ENCODE measurements around the gene CASR.

The CASR gene

GRCh38 chr3:122215592-122216298 lies 32.3 kb downstream of the CASR start:
- no peak overlapping the region for H3K4me2 ChIP-seq (ENCODE audit: insufficient read depth, low read length, poor library complexity, severe bottlenecking)
- no peak overlapping the region for H2AK5ac ChIP-seq (ENCODE audit: low read depth, low read length)
- no CpG with 5 or more reads among the region's 2 CpGs for WGBS, 2 donors (ENCODE audit: extremely low coverage in 2 of 2, insufficient read length in 2 of 2, insufficient replicate concordance in 1 of 2)
- H3K23ac ChIP-seq (ENCODE audit: low read depth, low read length, poor library complexity): no peak overlapping the region
- no peak overlapping the region for H2BK120ac ChIP-seq (ENCODE audit: low read depth, low read length)
- H3K36me3 ChIP-seq (replicated peaks in 1 of 2; ENCODE audit: control insufficient read depth in 2 of 2, insufficient read depth in 2 of 2, low read length in 2 of 2): no peaks in the 10 kb centered on the region
- H3K27ac ChIP-seq (replicated peaks; ENCODE audit: low read length): no peak overlapping the region
- no peaks in the 10 kb centered on the region for H3K79me1 ChIP-seq (ENCODE audit: low read depth, low read length)
- no peak for DNase-seq (ENCODE audit: low spot score)
- no peak overlapping the region for H3K14ac ChIP-seq (ENCODE audit: low read length)
- H3K9me3 ChIP-seq (replicated peaks in 1 of 2; ENCODE audit: control insufficient read depth in 2 of 2, insufficient read depth in 1 of 2, low read depth in 1 of 2, low read length in 2 of 2): no peaks in the 10 kb centered on the region
- no peaks in the 10 kb centered on the region for H3K27me3 ChIP-seq (ENCODE audit: control insufficient read depth in 3 of 3, insufficient read depth in 3 of 3, low read depth in 1 of 3, low read length in 3 of 3)
- H3K18ac ChIP-seq (ENCODE audit: low read length): no peak overlapping the region
- H3K4me3 ChIP-seq (ENCODE audit: low read length in 2 of 2): no peak overlapping the region
- H4K8ac ChIP-seq (ENCODE audit: low read depth, low read length): no peak overlapping the region
- H3K4ac ChIP-seq (ENCODE audit: low read length): no peak overlapping the region
- H2BK12ac ChIP-seq (ENCODE audit: low read length): no peak overlapping the region
- no peak overlapping the region for H4K91ac ChIP-seq (ENCODE audit: low read depth, low read length, poor library complexity)
- no peak overlapping the region for H2BK5ac ChIP-seq (ENCODE audit: low read length)
- no peak overlapping the region for H2BK15ac ChIP-seq (ENCODE audit: low read length)
- no peak overlapping the region for H3K9ac ChIP-seq (ENCODE audit: low read depth, low read length, poor library complexity)
- H3K4me1 ChIP-seq (ENCODE audit: control insufficient read depth in 2 of 2, insufficient read depth in 1 of 2, low read depth in 1 of 2, low read length in 2 of 2): no peaks in the 10 kb centered on the region
- no peak overlapping the region for H2AFZ ChIP-seq (ENCODE audit: low read length)

GRCh38 chr3:122217901-122218300 lies 34.4 kb downstream of the CASR start:
- H2BK12ac ChIP-seq (ENCODE audit: low read length): no peak overlapping the region
- no peaks in the 10 kb centered on the region for H3K9me3 ChIP-seq (replicated peaks in 1 of 2; ENCODE audit: control insufficient read depth in 2 of 2, insufficient read depth in 1 of 2, low read depth in 1 of 2, low read length in 2 of 2)
- H3K18ac ChIP-seq (ENCODE audit: low read length): no peak overlapping the region
- H3K9ac ChIP-seq (ENCODE audit: low read depth, low read length, poor library complexity): no peak overlapping the region
- no peak overlapping the region for H2BK120ac ChIP-seq (ENCODE audit: low read depth, low read length)
- no peak overlapping the region for H2BK15ac ChIP-seq (ENCODE audit: low read length)
- no peak for DNase-seq (ENCODE audit: low spot score)
- no peak overlapping the region for H4K8ac ChIP-seq (ENCODE audit: low read depth, low read length)
- H4K91ac ChIP-seq (ENCODE audit: low read depth, low read length, poor library complexity): no peak overlapping the region
- no peak overlapping the region for H2AFZ ChIP-seq (ENCODE audit: low read length)
- H3K36me3 ChIP-seq (replicated peaks in 1 of 2; ENCODE audit: control insufficient read depth in 2 of 2, insufficient read depth in 2 of 2, low read length in 2 of 2): no peaks in the 10 kb centered on the region
- no peak overlapping the region for H3K4me3 ChIP-seq (ENCODE audit: low read length in 2 of 2)
- no peak overlapping the region for H3K23ac ChIP-seq (ENCODE audit: low read depth, low read length, poor library complexity)
- H3K4me1 ChIP-seq (ENCODE audit: control insufficient read depth in 2 of 2, insufficient read depth in 1 of 2, low read depth in 1 of 2, low read length in 2 of 2): no peaks in the 10 kb centered on the region
- no peak overlapping the region for H3K4ac ChIP-seq (ENCODE audit: low read length)
- no peak overlapping the region for H3K27ac ChIP-seq (replicated peaks; ENCODE audit: low read length)
- no peaks in the 10 kb centered on the region for H3K79me1 ChIP-seq (ENCODE audit: low read depth, low read length)
- H2AK5ac ChIP-seq (ENCODE audit: low read depth, low read length): no peak overlapping the region
- H3K27me3 ChIP-seq (ENCODE audit: control insufficient read depth in 3 of 3, insufficient read depth in 3 of 3, low read depth in 1 of 3, low read length in 3 of 3): no peaks in the 10 kb centered on the region
- no peak overlapping the region for H3K14ac ChIP-seq (ENCODE audit: low read length)
- WGBS, 2 donors (ENCODE audit: extremely low coverage in 2 of 2, insufficient read length in 2 of 2, insufficient replicate concordance in 1 of 2): no CpG with 5 or more reads among the region's 1 CpG
- H2BK5ac ChIP-seq (ENCODE audit: low read length): no peak overlapping the region
- H3K4me2 ChIP-seq (ENCODE audit: insufficient read depth, low read length, poor library complexity, severe bottlenecking): no peak overlapping the region

GRCh38 chr3:122219242-122219872 lies 35.9 kb downstream of the CASR start:
- H3K9me3 ChIP-seq (replicated peaks in 1 of 2; ENCODE audit: control insufficient read depth in 2 of 2, insufficient read depth in 1 of 2, low read depth in 1 of 2, low read length in 2 of 2): no peaks in the 10 kb centered on the region
- no peak overlapping the region for H3K23ac ChIP-seq (ENCODE audit: low read depth, low read length, poor library complexity)
- H3K27me3 ChIP-seq (ENCODE audit: control insufficient read depth in 3 of 3, insufficient read depth in 3 of 3, low read depth in 1 of 3, low read length in 3 of 3): no peaks in the 10 kb centered on the region
- H2BK5ac ChIP-seq (ENCODE audit: low read length): no peak overlapping the region
- H3K14ac ChIP-seq (ENCODE audit: low read length): no peak overlapping the region
- no CpG with 5 or more reads among the region's 1 CpG for WGBS, 2 donors (ENCODE audit: extremely low coverage in 2 of 2, insufficient read length in 2 of 2, insufficient replicate concordance in 1 of 2)
- no peak overlapping the region for H2AFZ ChIP-seq (ENCODE audit: low read length)
- DNase-seq (ENCODE audit: low spot score): no peak
- no peak overlapping the region for H3K4me3 ChIP-seq (ENCODE audit: low read length in 2 of 2)
- H3K4me1 ChIP-seq (ENCODE audit: control insufficient read depth in 2 of 2, insufficient read depth in 1 of 2, low read depth in 1 of 2, low read length in 2 of 2): no peaks in the 10 kb centered on the region
- no peak overlapping the region for H4K8ac ChIP-seq (ENCODE audit: low read depth, low read length)
- no peak overlapping the region for H3K4me2 ChIP-seq (ENCODE audit: insufficient read depth, low read length, poor library complexity, severe bottlenecking)
- H3K4ac ChIP-seq (ENCODE audit: low read length): no peak overlapping the region
- no peak overlapping the region for H2BK15ac ChIP-seq (ENCODE audit: low read length)
- no peak overlapping the region for H4K91ac ChIP-seq (ENCODE audit: low read depth, low read length, poor library complexity)
- H2BK120ac ChIP-seq (ENCODE audit: low read depth, low read length): no peak overlapping the region
- no peak overlapping the region for H2AK5ac ChIP-seq (ENCODE audit: low read depth, low read length)
- no peaks in the 10 kb centered on the region for H3K79me1 ChIP-seq (ENCODE audit: low read depth, low read length)
- no peak overlapping the region for H3K9ac ChIP-seq (ENCODE audit: low read depth, low read length, poor library complexity)
- H3K36me3 ChIP-seq (replicated peaks in 1 of 2; ENCODE audit: control insufficient read depth in 2 of 2, insufficient read depth in 2 of 2, low read length in 2 of 2): no peaks in the 10 kb centered on the region
- no peak overlapping the region for H3K27ac ChIP-seq (replicated peaks; ENCODE audit: low read length)
- no peak overlapping the region for H3K18ac ChIP-seq (ENCODE audit: low read length)
- no peak overlapping the region for H2BK12ac ChIP-seq (ENCODE audit: low read length)

- Histone ChIP-seq H3K4me3 (ENCODE audit: low read length in 2 of 2) (no peak overlapping the region), H3K27me3 (ENCODE audit: control insufficient read depth in 3 of 3, insufficient read depth in 3 of 3, low read depth in 1 of 3, low read length in 3 of 3) (no peaks in the 10 kb centered on the region), H3K4ac (ENCODE audit: low read length) (no peak overlapping the region), H3K14ac (ENCODE audit: low read length) (no peak overlapping the region), H4K91ac (ENCODE audit: low read depth, low read length, poor library complexity) (no peak overlapping the region), H3K4me1 (ENCODE audit: control insufficient read depth in 2 of 2, insufficient read depth in 1 of 2, low read depth in 1 of 2, low read length in 2 of 2) (no peaks in the 10 kb centered on the region), H3K23ac (ENCODE audit: low read depth, low read length, poor library complexity) (no peak overlapping the region), H2BK15ac (ENCODE audit: low read length) (no peak overlapping the region), H2AK5ac (ENCODE audit: low read depth, low read length) (no peak overlapping the region), H3K18ac (ENCODE audit: low read length) (peak overlapping the region; percentile 58), H3K79me1 (ENCODE audit: low read depth, low read length) (no peaks in the 10 kb centered on the region), H4K8ac (ENCODE audit: low read depth, low read length) (no peak overlapping the region), H3K27ac (replicated peaks; ENCODE audit: low read length) (no peak overlapping the region), H3K4me2 (ENCODE audit: insufficient read depth, low read length, poor library complexity, severe bottlenecking) (no peak overlapping the region), H2AFZ (ENCODE audit: low read length) (no peak overlapping the region), H3K9ac (ENCODE audit: low read depth, low read length, poor library complexity) (no peak overlapping the region), H2BK12ac (ENCODE audit: low read length) (no peak overlapping the region), H3K36me3 (replicated peaks in 1 of 2; ENCODE audit: control insufficient read depth in 2 of 2, insufficient read depth in 2 of 2, low read length in 2 of 2) (no peaks in the 10 kb centered on the region), H2BK120ac (ENCODE audit: low read depth, low read length) (no peak overlapping the region), H3K9me3 (replicated peaks in 1 of 2; ENCODE audit: control insufficient read depth in 2 of 2, insufficient read depth in 1 of 2, low read depth in 1 of 2, low read length in 2 of 2) (peaks cover 0 to 2% of the 10 kb centered on the region in 2 donors), H2BK5ac (ENCODE audit: low read length) (no peak overlapping the region)
- WGBS, 2 donors (ENCODE audit: extremely low coverage in 2 of 2, insufficient read length in 2 of 2, insufficient replicate concordance in 1 of 2): no CpG with 5 or more reads among the region's 23 CpGs
- DNase-seq (ENCODE audit: low spot score): no peak
These were observed 43.7 kb downstream of the CASR start for GRCh38 chr3:122227036-122227781.

Data from neuronal stem cell (in vitro differentiated cells).